ENCODE results near the gene TMEM242. TPM values are rescaled to one million over a fixed set of nuclear protein-coding genes. Genes with fewer than 3 reads are reported as not detected.

Gene TMEM242
- total RNA-seq, 1 experiment from 2014 or later, result 9.3 TPM

DNA sequence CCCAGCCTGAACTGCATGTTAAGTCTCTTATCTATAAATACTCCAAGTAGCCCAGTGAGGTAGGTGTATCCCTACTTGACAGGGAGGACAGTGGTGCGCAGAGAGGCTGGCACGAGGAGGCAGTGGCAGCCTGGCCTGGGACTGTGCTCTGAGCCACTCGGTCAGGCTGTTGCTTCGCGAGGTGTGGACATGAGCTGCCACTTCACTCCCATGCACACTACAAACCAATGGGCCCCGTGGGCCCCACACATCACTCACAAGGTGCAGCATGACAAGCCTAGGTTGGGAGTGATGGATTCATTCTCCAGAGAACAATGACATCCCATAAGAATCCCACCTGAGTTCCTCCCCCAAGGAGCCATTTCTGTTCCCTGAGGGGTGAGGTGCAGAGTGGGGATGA lies 54.9 kb downstream of the TMEM242 start:
- no peaks in the 10 kb centered on the region; the same call in 1 of the 2 replicates for H3K4me1 ChIP-seq (replicated peaks)
- no peaks in the 10 kb centered on the region for H3K36me3 ChIP-seq
- H3K4me3 ChIP-seq, result no peak overlapping the region
- no peak overlapping the region for H3K27ac ChIP-seq
- no peaks in the 10 kb centered on the region for H3K9me3 ChIP-seq (replicated peaks)
- DNase-seq (ENCODE audit: low read depth in 1 of 2, low spot score in 2 of 2), result no peak
- no peaks in the 10 kb centered on the region for H3K27me3 ChIP-seq (replicated peaks)

DNA sequence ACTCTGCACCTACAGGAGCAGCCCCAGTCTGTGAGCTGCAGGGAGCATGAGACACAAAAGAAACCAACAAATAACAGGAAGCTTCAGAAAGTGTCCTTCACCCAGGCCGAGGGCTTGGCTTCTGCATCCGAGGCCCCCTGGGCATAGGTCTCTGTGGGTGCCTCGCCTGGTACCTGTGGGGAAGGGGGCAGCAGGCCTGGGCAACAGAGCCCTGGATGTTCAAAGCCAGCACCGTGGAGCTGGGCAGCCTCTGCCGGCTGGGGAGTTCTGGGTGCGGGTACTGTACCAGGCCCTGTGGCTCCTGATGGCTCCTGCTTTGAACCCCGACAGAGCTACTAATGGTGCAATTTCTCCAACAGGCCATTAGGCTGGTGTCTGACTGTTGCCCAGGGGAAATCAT lies 55.7 kb downstream of the TMEM242 start:
- H3K36me3 ChIP-seq, result no peaks in the 10 kb centered on the region
- H3K27me3 ChIP-seq (replicated peaks), result no peaks in the 10 kb centered on the region
- DNase-seq (ENCODE audit: low read depth in 1 of 2, low spot score in 2 of 2), result no peak
- no peak overlapping the region for H3K4me3 ChIP-seq
- no peaks in the 10 kb centered on the region for H3K9me3 ChIP-seq (replicated peaks)
- no peak overlapping the region for H3K27ac ChIP-seq
- H3K4me1 ChIP-seq (replicated peaks), result no peaks in the 10 kb centered on the region; the same call in 1 of the 2 replicates

DNA sequence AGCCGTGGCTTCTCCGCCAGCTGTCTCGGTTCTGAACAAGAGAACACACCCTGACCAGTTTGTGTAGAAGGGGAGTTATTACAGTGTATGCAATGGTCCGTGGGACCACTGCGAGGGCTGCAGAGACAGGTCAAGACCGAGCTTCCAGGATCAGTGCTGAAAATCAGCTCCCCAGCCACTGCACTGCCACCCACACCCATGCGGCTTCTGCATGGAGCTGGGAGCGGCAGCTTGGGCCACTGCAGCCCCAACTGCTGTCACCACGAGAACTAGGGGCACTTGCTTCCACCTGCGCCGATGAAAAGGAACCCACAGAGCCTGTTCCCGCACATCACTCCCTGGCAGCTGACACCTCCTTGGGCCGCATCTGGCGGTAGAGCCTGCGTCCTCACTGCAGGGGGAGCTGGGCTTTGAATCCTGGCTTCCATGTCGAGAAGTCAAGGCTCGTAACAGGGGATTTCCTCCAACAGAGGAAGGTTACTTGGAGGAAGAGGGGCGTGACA lies 56.2 kb downstream of the TMEM242 start:
- Histone ChIP-seq H3K36me3 (no peaks in the 10 kb centered on the region), H3K4me3 (no peak overlapping the region), H3K27me3 (replicated peaks) (no peaks in the 10 kb centered on the region), H3K4me1 (replicated peaks) (no peaks in the 10 kb centered on the region; the same call in 1 of the 2 replicates), H3K27ac (no peak overlapping the region), H3K9me3 (replicated peaks) (no peaks in the 10 kb centered on the region)
- no peak for DNase-seq (ENCODE audit: low read depth in 1 of 2, low spot score in 2 of 2)

DNA sequence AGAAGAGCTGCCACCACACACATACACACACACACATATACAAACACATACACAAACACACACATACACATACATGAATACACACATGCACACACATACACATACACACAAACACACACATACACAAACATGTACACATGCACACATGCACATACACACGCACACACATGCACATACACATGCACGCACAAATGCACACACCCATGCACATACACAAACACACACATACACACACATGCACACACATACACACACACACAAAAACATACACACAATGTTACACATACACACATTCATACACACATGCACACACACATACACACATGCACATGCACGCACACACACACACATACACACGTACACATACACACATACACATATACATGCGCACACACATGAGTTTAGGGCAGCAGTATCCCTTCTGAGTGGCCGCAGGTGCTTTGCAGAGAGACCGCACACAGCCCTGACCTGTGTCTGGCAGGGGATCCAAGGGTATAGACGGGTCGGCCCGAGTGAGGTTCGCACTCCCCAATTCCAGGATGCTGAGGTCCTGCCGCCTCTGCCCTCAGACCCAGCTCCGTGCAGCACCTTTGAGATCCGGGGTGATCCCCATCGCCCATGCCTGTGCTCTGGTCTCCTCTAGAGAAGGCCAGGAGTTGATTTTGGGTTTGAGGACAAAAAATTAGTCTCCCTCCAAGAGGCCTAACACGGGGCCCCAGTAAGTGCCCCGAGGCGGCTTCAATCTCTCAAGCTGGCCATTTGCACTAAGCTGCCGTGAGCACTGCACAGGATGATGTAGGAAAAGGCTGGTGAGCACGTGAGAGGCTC lies 56.8 kb downstream of the TMEM242 start:
- DNase-seq (ENCODE audit: low read depth in 1 of 2, low spot score in 2 of 2), result no peak
- no peak overlapping the region for H3K4me3 ChIP-seq
- H3K9me3 ChIP-seq (replicated peaks), result no peaks in the 10 kb centered on the region
- H3K27me3 ChIP-seq (replicated peaks), result no peaks in the 10 kb centered on the region
- no peak overlapping the region for H3K27ac ChIP-seq
- no peaks in the 10 kb centered on the region; the same call in 1 of the 2 replicates for H3K4me1 ChIP-seq (replicated peaks)
- H3K36me3 ChIP-seq, result no peaks in the 10 kb centered on the region

DNA sequence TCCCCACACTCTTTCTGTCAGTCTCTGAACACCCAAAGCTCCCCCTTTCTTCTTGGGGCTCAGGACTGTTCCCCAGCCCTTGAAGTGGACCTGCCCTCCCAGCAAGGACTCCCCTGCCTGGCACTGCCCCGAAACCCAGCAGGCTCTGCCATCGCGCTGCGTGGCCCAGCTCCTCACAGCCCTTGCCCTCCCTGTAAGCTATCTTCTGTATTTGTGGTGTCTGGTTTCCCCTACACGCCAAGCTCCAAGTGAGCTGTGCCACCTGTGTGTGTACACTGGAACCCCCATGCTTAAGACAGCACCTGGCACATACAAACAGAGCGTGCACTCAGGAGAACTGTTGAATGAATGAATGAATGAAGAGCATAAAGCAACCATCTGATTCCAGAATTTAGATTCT lies 57.7 kb downstream of the TMEM242 start:
- Histone ChIP-seq H3K9me3 (replicated peaks) (no peaks in the 10 kb centered on the region), H3K27ac (no peak overlapping the region), H3K36me3 (no peaks in the 10 kb centered on the region), H3K4me3 (no peak overlapping the region), H3K27me3 (replicated peaks) (no peaks in the 10 kb centered on the region), H3K4me1 (replicated peaks) (no peaks in the 10 kb centered on the region; the same call in 1 of the 2 replicates)
- DNase-seq (ENCODE audit: low read depth in 1 of 2, low spot score in 2 of 2), result no peak

DNA sequence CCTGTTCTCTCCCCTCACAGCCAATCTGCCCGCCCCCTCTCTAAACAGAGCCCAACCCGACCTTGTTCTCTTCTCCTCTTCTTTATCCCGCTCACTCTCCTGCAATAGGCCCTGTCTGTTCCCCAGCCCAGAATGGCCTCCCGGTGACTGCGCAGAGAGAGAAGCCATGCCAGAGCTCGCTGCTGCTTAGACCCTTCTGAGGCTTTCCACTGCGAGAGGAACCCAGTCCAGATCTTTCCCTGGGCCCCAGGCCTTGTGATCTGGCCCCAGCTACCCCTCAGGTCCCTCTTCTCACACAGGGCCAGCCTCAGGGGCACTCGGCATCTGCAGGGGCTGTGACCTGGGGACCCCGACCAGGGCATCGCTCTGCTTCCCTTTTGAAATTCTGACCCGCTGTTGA lies 58.1 kb downstream of the TMEM242 start:
- no peak for DNase-seq (ENCODE audit: low read depth in 1 of 2, low spot score in 2 of 2)
- H3K27me3 ChIP-seq (replicated peaks), result no peaks in the 10 kb centered on the region; the same call in 1 of the 2 replicates

DNA sequence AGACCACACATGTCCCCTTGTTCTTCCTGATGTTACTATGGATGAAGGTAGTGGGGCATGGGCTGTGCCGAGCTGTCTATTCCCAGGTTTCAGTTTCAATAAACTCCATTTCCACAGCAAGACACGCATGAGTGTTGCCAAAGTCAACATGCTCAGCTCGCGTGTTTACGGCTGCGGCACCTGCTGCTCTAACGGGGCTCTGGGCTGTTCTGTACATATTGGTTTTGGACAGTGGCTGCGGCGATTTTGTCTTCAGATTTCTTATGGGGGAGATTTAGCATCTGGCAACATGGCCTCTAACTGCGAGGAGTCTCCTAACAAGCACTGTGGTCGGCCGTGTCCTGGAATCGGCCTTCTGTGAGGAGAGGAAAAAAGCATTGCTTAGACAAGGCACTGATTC lies 58.6 kb downstream of the TMEM242 start:
- Histone ChIP-seq H3K4me1 (replicated peaks) (no peaks in the 10 kb centered on the region; the same call in 1 of the 2 replicates), H3K27ac (no peak overlapping the region), H3K9me3 (replicated peaks) (no peaks in the 10 kb centered on the region), H3K36me3 (no peaks in the 10 kb centered on the region), H3K4me3 (no peak overlapping the region), H3K27me3 (replicated peaks) (no peaks in the 10 kb centered on the region; the same call in 1 of the 2 replicates)
- DNase-seq (ENCODE audit: low read depth in 1 of 2, low spot score in 2 of 2), result no peak

More for the DNA sequence above, 58.1 kb downstream of the TMEM242 start:
- no peaks in the 10 kb centered on the region for H3K9me3 ChIP-seq (replicated peaks)
- no peaks in the 10 kb centered on the region for H3K36me3 ChIP-seq
- no peak overlapping the region for H3K27ac ChIP-seq
- no peaks in the 10 kb centered on the region; the same call in 1 of the 2 replicates for H3K4me1 ChIP-seq (replicated peaks)
- H3K4me3 ChIP-seq, result no peak overlapping the region

DNA sequence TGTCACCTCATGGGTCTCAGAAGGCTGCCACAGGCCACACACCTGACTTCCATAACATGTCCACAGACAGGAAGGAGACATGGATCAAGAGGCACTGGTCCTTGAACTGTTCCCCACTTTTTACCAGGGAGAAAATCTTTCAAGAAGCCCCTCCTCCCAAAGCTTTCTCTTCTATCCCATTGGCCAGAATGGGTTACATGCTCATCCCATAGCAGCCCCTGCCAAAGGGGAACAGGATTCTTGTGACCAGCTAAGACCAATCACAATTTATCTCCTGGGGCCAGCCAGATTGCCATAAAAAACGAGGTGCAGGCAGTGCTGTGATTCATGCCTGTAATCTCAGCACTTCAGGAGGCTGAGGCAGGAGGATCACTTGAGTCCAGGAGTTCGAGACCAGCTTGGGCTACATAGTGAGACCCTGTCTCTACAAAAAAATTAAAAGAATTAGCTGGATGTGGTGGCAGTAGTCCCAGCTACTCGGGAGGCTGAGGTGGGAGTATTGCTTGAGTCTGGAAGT lies 59.4 kb downstream of the TMEM242 start:
- DNase-seq (ENCODE audit: low read depth in 1 of 2, low spot score in 2 of 2), result no peak
- no peaks in the 10 kb centered on the region for H3K9me3 ChIP-seq (replicated peaks)
- no peak overlapping the region for H3K4me3 ChIP-seq
- H3K4me1 ChIP-seq (replicated peaks), result no peaks in the 10 kb centered on the region; the same call in 1 of the 2 replicates
- H3K36me3 ChIP-seq, result no peaks in the 10 kb centered on the region
- H3K27me3 ChIP-seq (replicated peaks), result no peaks in the 10 kb centered on the region; the same call in 1 of the 2 replicates
- H3K27ac ChIP-seq, result no peak overlapping the region

DNA sequence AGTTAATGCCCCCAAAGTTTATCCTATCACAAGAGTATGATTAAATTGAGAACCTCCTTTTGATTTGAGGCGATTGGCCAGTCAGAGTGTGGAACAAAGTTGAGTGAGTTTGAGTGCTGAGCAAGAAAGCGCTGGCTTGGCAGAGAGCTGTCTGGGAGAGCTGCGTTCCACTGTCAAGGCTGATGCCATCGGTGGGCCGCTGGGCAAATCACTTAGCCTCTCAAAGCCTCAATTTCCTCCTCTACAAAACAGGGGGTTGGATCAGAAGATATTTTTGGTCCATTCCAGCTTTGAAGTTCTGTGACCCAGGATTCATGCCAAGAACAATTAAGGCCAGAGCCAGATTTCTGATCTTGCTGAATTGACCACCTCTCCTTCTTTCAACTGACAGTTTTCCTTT lies 60.2 kb downstream of the TMEM242 start:
- no peaks in the 10 kb centered on the region for H3K36me3 ChIP-seq
- no peaks in the 10 kb centered on the region; the same call in 1 of the 2 replicates for H3K4me1 ChIP-seq (replicated peaks)
- no peaks in the 10 kb centered on the region for H3K9me3 ChIP-seq (replicated peaks)
- no peak overlapping the region for H3K4me3 ChIP-seq
- no peak overlapping the region for H3K27ac ChIP-seq
- no peaks in the 10 kb centered on the region; the same call in 1 of the 2 replicates for H3K27me3 ChIP-seq (replicated peaks)
- no peak for DNase-seq (ENCODE audit: low read depth in 1 of 2, low spot score in 2 of 2)

DNA sequence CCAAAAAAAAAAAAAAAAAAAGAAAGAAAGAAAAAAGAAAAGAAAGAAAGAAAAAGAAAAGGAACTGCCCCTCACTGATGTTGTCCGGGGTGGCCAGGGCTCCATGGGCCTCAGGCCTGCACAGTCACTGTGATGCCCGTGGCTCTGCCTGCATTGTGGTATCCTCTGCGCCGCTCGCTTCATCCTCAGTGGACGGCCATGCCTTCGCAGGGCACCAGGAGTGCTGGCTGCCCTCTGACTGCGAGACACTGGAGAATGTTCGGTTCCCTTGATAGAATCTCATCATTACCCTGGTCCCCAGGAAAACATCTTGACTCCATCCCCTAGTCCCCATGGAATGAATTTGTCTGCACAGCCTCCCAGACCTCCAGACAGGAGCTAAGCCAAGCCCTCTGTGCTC lies 61.7 kb downstream of the TMEM242 start:
- no peak overlapping the region for H3K27ac ChIP-seq
- no peaks in the 10 kb centered on the region; the same call in 1 of the 2 replicates for H3K27me3 ChIP-seq (replicated peaks)
- no peak overlapping the region for H3K4me3 ChIP-seq
- no peak for DNase-seq (ENCODE audit: low read depth in 1 of 2, low spot score in 2 of 2)
- H3K4me1 ChIP-seq (replicated peaks), result no peaks in the 10 kb centered on the region; the same call in 1 of the 2 replicates
- H3K9me3 ChIP-seq (replicated peaks), result no peaks in the 10 kb centered on the region
- no peaks in the 10 kb centered on the region for H3K36me3 ChIP-seq

DNA sequence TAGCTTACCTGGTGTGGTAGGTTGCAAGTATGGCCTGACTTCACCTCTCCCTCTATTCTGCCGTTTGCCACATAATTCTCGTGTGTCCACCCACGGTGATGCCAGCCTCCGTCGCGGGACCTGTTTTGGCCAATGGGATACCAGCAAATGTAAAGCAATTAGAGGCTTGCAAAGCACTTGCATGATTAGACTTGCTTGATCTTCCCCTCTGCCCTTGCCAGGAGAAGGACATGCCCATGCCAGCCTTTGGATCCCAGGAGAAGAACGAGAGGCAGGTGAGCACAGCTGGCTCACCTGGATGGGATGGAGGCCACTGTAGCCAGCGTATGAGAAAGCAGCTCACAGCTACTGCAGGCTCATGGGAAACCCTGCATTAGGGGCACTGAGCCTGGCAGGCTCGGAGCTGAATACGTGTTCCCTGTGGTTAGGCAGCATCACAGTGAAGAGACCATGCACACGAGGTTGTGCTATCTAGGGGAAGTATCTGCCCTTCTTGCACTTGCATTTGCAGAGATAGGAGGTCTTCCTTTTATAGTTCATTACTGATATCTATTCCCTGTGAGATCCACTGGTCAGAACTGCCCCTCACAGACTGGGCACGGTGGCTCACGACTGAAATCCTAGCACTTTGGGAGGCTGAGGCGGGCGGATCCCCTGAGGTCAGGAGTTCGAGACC lies 62.4 kb downstream of the TMEM242 start:
- H3K36me3 ChIP-seq, result no peaks in the 10 kb centered on the region
- H3K4me3 ChIP-seq, result no peak overlapping the region
- H3K9me3 ChIP-seq (replicated peaks), result no peaks in the 10 kb centered on the region
- H3K27me3 ChIP-seq (replicated peaks), result no peaks in the 10 kb centered on the region; the same call in 1 of the 2 replicates
- no peaks in the 10 kb centered on the region; the same call in 1 of the 2 replicates for H3K4me1 ChIP-seq (replicated peaks)
- DNase-seq (ENCODE audit: low read depth in 1 of 2, low spot score in 2 of 2), result no peak
- H3K27ac ChIP-seq, result no peak overlapping the region

DNA sequence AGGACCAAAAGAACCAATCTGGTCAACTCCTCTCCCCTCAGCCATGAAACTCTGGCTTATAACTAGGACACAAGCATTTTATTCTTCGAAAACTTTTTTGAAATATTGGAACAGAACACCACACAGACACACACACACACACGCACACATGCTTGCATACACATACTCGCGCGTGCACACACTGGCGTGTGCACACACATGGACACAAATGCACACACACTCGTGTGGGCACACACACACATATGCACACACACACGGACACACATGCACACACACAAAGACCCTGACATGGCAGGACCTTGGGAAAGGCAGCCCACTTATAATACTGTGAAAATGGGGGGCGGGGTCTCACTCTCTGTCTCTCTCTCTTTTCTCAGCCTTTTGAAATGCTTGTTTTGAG lies 63.9 kb downstream of the TMEM242 start:
- Histone ChIP-seq H3K4me3 (no peak overlapping the region), H3K27me3 (replicated peaks) (no peaks in the 10 kb centered on the region; the same call in 1 of the 2 replicates), H3K36me3 (no peaks in the 10 kb centered on the region), H3K4me1 (replicated peaks) (no peaks in the 10 kb centered on the region; the same call in 1 of the 2 replicates), H3K27ac (no peak overlapping the region), H3K9me3 (replicated peaks) (no peaks in the 10 kb centered on the region)
- no peak for DNase-seq (ENCODE audit: low read depth in 1 of 2, low spot score in 2 of 2)

DNA sequence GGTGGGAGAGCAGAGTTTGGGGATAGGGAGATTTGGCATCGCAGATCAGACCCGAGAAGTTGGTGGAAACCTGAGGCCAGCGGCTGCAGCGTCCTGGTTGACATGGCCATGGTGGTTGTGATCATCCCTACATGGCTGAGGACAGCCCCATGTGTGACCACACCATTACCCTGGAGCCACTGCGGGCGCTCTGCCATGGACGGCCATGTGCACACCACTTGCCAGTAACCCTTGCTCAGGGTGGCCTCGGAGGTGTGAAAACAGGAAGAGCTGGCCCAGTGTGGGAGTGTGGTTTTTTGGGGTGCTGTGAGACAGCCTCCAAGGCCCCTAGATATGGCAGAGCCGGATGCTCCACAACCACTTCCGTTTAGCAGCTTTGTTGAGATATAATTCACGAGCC lies 64.4 kb downstream of the TMEM242 start:
- no peak for DNase-seq (ENCODE audit: low read depth in 1 of 2, low spot score in 2 of 2)
- no peaks in the 10 kb centered on the region for H3K36me3 ChIP-seq
- H3K9me3 ChIP-seq (replicated peaks), result no peaks in the 10 kb centered on the region
- H3K27me3 ChIP-seq (replicated peaks), result no peaks in the 10 kb centered on the region; the same call in 1 of the 2 replicates
- H3K4me1 ChIP-seq (replicated peaks), result no peaks in the 10 kb centered on the region; the same call in 1 of the 2 replicates
- H3K4me3 ChIP-seq, result no peak overlapping the region
- no peak overlapping the region for H3K27ac ChIP-seq
